Medulla oblongata (tissue), 1 donor: ENCODE data around the gene PPP2R1A.
"Not testable (repeated sequence)": the region's sequence is repeated elsewhere in the genome, so short reads cannot be mapped to it uniquely, and the experiment has no call there.

Experiments
- DNase-seq: peaks from one replicate; pipeline ENCODE4 v3.0.0-alpha.2; 2015; ENCODE audit errors: extremely low spot score

PPP2R1A gene

GRCh38 chr19:52200755-52201391 is 11.0 kb downstream of the PPP2R1A start:
- DNase-seq: not testable (repeated sequence)

GRCh38 chr19:52206481-52206880 is 16.6 kb downstream of the PPP2R1A start:
- no peak for DNase-seq

GRCh38 chr19:52211203-52211602 is 21.4 kb downstream of the PPP2R1A start:
- DNase-seq: no peak

- DNase-seq: no peak
Measured at GRCh38 chr19:52211926-52212571, 22.2 kb downstream of the PPP2R1A start.

- DNase-seq: no peak
Measured at GRCh38 chr19:52212572-52213255, 22.9 kb downstream of the PPP2R1A start.

- DNase-seq: no peak
Measured at GRCh38 chr19:52214241-52214640, 24.4 kb downstream of the PPP2R1A start.

- no peak for DNase-seq
Measured at GRCh38 chr19:52216401-52216800, 26.5 kb downstream of the PPP2R1A start.

- no peak for DNase-seq
Measured at GRCh38 chr19:52217576-52217975, 27.7 kb downstream of the PPP2R1A start.

GRCh38 chr19:52219611-52220010 is 29.8 kb downstream of the PPP2R1A start:
- DNase-seq: no peak

GRCh38 chr19:52221031-52221430 is 31.2 kb downstream of the PPP2R1A start:
- DNase-seq: no peak

GRCh38 chr19:52221831-52222375 is 32.1 kb downstream of the PPP2R1A start:
- no peak for DNase-seq

GRCh38 chr19:52224211-52224610 is 34.4 kb downstream of the PPP2R1A start:
- no peak for DNase-seq

GRCh38 chr19:52226652-52227051 is 36.8 kb downstream of the PPP2R1A start:
- DNase-seq: no peak

- no peak for DNase-seq
Measured at GRCh38 chr19:52227196-52227940, 37.5 kb downstream of the PPP2R1A start.

GRCh38 chr19:52227980-52228379 is 38.1 kb downstream of the PPP2R1A start:
- no peak for DNase-seq

GRCh38 chr19:52229524-52229923 is 39.7 kb downstream of the PPP2R1A start:
- no peak for DNase-seq

- DNase-seq: no peak
Measured at GRCh38 chr19:52230685-52231084, 40.8 kb downstream of the PPP2R1A start.

GRCh38 chr19:52231154-52231910 is 41.5 kb downstream of the PPP2R1A start:
- no peak for DNase-seq

GRCh38 chr19:52234406-52234805 is 44.6 kb downstream of the PPP2R1A start:
- DNase-seq: no peak

- no peak for DNase-seq
Measured at GRCh38 chr19:52237197-52237596, 47.3 kb downstream of the PPP2R1A start.

GRCh38 chr19:52237771-52238400 is 48.0 kb downstream of the PPP2R1A start:
- peak; percentile 73 for DNase-seq
